ENCODE measurements around the gene ZNF234.

DNA sequence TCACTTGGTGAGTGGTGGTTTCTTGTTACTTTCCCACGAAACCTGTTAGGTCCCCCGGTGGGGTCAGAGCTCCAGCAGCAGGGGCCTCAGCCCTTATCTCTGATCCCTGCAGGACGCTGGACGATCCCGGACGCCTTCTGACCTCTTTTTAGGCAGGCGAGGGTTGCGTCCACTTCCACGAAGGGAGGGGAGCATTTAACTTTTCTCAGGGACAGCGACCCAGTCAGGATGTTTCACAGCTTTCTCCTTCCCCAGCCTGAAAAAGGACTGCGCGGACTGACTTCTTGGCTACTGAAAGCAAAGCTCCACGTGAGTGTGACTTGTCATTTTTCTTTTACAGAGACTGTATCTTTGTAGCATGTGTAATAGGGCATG lies 692 bp downstream of the ZNF234 start:
- TF ChIP-seq, protein P1, sequence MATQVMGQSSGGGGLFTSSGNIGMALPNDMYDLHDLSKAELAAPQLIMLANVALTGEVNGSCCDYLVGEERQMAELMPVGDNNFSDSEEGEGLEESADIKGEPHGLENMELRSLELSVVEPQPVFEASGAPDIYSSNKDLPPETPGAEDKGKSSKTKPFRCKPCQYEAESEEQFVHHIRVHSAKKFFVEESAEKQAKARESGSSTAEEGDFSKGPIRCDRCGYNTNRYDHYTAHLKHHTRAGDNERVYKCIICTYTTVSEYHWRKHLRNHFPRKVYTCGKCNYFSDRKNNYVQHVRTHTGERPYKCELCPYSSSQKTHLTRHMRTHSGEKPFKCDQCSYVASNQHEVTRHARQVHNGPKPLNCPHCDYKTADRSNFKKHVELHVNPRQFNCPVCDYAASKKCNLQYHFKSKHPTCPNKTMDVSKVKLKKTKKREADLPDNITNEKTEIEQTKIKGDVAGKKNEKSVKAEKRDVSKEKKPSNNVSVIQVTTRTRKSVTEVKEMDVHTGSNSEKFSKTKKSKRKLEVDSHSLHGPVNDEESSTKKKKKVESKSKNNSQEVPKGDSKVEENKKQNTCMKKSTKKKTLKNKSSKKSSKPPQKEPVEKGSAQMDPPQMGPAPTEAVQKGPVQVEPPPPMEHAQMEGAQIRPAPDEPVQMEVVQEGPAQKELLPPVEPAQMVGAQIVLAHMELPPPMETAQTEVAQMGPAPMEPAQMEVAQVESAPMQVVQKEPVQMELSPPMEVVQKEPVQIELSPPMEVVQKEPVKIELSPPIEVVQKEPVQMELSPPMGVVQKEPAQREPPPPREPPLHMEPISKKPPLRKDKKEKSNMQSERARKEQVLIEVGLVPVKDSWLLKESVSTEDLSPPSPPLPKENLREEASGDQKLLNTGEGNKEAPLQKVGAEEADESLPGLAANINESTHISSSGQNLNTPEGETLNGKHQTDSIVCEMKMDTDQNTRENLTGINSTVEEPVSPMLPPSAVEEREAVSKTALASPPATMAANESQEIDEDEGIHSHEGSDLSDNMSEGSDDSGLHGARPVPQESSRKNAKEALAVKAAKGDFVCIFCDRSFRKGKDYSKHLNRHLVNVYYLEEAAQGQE (IDR thresholded peaks at IDR 0.05; ENCODE audit: insufficient read depth in 1 of 2, low read depth in 2 of 2, low read length in 1 of 2) = no peak
- TF ChIP-seq SIN3A (IDR thresholded peaks at IDR 0.05; ENCODE audit: borderline replicate concordance, insufficient read depth, low read depth, low read length) = no peak
- TF ChIP-seq POLR2AphosphoS5 (IDR thresholded peaks at IDR 0.05; ENCODE audit: low read depth, low read length) = no peak
- TF ChIP-seq, protein P2, sequence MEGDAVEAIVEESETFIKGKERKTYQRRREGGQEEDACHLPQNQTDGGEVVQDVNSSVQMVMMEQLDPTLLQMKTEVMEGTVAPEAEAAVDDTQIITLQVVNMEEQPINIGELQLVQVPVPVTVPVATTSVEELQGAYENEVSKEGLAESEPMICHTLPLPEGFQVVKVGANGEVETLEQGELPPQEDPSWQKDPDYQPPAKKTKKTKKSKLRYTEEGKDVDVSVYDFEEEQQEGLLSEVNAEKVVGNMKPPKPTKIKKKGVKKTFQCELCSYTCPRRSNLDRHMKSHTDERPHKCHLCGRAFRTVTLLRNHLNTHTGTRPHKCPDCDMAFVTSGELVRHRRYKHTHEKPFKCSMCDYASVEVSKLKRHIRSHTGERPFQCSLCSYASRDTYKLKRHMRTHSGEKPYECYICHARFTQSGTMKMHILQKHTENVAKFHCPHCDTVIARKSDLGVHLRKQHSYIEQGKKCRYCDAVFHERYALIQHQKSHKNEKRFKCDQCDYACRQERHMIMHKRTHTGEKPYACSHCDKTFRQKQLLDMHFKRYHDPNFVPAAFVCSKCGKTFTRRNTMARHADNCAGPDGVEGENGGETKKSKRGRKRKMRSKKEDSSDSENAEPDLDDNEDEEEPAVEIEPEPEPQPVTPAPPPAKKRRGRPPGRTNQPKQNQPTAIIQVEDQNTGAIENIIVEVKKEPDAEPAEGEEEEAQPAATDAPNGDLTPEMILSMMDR (IDR thresholded peaks at IDR 0.05) = no peak
- TF ChIP-seq TCF7L2 (IDR thresholded peaks at IDR 0.05; ENCODE audit: low read depth, low read length) = no peak

Data from Panc1 (cell line).